C4-2B (cell line): ENCODE measurements around the gene CD99L2.

Experiments used
- H3K27ac ChIP-seq: fragments of 450-650 bp; 2 replicates; pipeline ENCODE4 v1.5.1; 2017
- ZFX ChIP-seq: fragments of 450-650 bp; IDR thresholded peaks from 2 replicates; pipeline ENCODE4 v1.6.1; 2017
- TF ChIP-seq, protein P1 (sequence below): fragments of 450-650 bp; conservative IDR thresholded peaks from 2 replicates; pipeline ENCODE4 v1.5.1; 2017; ENCODE audit warnings: mild to moderate bottlenecking

CD99L2 gene

DNA sequence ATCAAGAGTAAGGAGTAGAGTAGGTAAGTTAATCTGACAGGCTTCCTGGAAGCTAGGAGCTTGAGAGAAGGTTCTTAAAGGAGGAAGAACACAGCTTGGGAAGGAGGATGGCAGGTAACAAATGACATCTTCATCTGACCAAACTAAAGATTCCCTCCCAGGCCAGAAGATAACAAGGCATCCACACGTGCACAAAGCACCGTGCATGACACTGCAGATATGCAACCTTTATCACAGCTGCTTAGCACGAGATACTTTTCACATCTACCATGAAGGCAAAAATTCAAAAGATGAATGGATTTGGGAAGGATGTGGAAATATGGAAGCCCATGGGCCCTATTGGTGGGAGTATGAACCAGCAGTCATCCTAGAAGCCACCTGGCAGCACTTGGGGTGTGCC is 34.3 kb downstream of the CD99L2 start:
- H3K27ac ChIP-seq: no peak overlapping the region
- TF ChIP-seq, protein P1, sequence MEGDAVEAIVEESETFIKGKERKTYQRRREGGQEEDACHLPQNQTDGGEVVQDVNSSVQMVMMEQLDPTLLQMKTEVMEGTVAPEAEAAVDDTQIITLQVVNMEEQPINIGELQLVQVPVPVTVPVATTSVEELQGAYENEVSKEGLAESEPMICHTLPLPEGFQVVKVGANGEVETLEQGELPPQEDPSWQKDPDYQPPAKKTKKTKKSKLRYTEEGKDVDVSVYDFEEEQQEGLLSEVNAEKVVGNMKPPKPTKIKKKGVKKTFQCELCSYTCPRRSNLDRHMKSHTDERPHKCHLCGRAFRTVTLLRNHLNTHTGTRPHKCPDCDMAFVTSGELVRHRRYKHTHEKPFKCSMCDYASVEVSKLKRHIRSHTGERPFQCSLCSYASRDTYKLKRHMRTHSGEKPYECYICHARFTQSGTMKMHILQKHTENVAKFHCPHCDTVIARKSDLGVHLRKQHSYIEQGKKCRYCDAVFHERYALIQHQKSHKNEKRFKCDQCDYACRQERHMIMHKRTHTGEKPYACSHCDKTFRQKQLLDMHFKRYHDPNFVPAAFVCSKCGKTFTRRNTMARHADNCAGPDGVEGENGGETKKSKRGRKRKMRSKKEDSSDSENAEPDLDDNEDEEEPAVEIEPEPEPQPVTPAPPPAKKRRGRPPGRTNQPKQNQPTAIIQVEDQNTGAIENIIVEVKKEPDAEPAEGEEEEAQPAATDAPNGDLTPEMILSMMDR: no peak
- TF ChIP-seq ZFX: no peak

DNA sequence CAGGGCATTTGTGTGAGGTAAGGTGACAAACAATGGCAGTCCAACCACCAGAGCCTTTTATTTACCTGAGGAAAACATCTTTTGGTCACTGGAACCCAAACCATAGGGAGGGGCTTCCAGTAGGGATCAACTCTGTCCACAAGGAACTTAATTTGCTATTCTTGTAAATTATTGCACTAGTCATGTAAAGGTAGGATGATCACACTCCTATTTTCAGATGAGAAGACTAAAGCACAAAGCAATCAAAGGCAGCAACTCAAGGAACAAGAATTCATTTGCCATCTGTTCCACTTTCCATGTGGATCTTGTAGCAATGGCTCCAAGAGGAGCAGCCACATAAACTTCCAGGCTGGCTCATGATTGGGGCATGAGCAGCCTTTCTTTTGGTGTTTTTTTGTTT is 35.3 kb downstream of the CD99L2 start:
- no peak for TF ChIP-seq ZFX
- TF ChIP-seq, protein P1: no peak
- H3K27ac ChIP-seq: no peak overlapping the region

DNA sequence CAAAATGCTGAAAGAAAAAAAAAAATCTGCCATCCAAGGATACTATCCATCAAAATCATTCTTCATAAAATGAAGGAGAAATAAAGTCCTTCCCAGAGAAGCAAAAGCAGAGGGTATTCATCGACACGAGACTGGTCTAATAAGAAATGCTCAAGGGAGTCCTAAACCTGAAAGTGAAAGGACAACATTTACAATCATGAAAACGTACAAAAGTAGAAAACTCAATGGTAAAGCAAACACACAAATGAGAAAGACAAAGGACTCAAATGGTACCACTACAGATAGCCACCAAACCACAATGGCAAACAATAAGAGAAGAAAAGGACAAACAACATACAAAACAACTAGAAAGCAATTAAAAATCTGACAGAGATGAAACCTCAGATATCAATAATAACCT is 41.0 kb downstream of the CD99L2 start:
- TF ChIP-seq, protein P1: no peak
- TF ChIP-seq ZFX: no peak
- H3K27ac ChIP-seq: no peak overlapping the region

DNA sequence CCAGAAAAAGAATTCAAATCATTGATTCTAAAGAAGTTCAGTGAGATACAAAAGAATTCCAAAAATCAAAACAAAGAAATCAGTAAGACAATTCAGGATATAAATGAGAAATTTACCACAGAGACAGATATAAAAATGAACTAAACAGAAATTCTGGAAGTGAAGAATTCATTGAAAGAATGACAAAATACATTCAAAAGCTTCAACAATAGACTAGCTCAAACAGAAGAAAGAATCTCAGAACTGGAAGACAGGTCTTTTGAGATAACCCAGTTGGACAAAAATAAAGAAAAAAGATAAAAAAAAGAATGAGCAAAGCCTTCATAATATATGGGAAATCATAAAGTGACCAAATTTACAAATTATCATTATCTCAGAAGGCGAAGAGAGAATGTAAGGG is 41.7 kb downstream of the CD99L2 start:
- no peak for TF ChIP-seq ZFX
- TF ChIP-seq, protein P1: no peak
- no peak overlapping the region for H3K27ac ChIP-seq

DNA sequence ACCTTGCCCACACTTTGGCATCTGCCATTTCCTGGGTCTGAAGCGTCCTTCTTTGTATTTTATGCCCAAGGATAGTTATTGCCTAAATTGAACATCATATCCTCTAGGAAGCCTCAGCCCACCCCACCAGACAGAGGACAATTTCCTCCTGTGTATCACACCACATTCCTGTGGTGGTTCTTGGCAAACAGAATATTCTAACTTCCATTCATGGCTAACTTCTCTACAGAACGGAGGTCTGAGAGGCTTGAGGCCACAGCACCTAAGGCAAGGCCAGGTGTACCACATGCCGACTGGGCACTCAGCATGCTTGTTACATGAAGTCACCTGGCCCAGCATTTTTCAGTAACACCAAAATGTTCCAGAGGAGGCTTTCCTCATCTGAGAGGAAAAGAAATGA is 42.4 kb downstream of the CD99L2 start:
- no peak for TF ChIP-seq ZFX
- TF ChIP-seq, protein P1: no peak
- H3K27ac ChIP-seq: no peak overlapping the region

DNA sequence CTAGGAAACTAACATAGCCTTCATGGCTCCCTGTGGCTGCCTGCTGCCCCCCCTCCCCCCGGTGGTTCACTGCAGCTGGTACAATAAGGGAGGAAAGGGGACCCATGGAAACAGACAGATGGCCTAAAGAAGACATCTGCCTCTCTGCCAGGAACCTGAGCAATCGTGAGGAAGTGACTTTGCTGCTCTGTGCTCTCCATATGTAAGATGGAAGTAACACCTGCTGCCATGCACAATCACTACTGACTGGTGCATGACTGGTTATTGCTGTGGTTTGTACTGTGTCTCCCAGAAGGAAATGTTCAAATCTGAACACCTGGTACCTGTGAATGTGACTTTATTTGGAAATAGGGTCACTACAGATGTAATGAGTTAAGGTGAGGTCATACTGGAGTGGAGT is 43.6 kb downstream of the CD99L2 start:
- H3K27ac ChIP-seq: no peak overlapping the region
- TF ChIP-seq, protein P1: no peak

GRCh38 chrX:150849996-150850720 is 48.3 kb downstream of the CD99L2 start:
- peak overlapping the region; percentile 58 for H3K27ac ChIP-seq

More at GRCh38 chrX:150849996-150850720, 48.3 kb downstream of the CD99L2 start:
- no peak for TF ChIP-seq ZFX
- TF ChIP-seq, protein P1: no peak
